Stimulated activated memory B cell treated with anti-CD40 and anti-IgM and Interleukin-4, amounts not matched to agents 10 μg/mL and 1 μg/mL and 100 μg/mL, for 72 hours (primary cell): Measurements from ENCODE around the gene NLRP5.
"Not testable (repeated sequence)": the region's sequence is repeated elsewhere in the genome, so short reads cannot be mapped to it uniquely, and the experiment has no call there.

ENCODE experiments used
- ATAC-seq: fragments of 150-1000 bp; cut with Tn5 transposase; 2 replicates; pipeline ENCODE4 v1.10.0; 2021
- H3K27ac Mint-ChIP-seq: one replicate; pipeline ENCODE4 v1.8.0; 2022; ENCODE audit warnings: mild to moderate bottlenecking, mixed read lengths
- H3K27me3 Mint-ChIP-seq: one replicate; pipeline ENCODE4 v1.8.0; 2022; ENCODE audit warnings: mixed read lengths
- H3K36me3 Mint-ChIP-seq: one replicate; pipeline ENCODE4 v1.8.0; 2022; ENCODE audit warnings: mixed read lengths
- H3K4me1 Mint-ChIP-seq: one replicate; pipeline ENCODE4 v1.8.0; 2022; ENCODE audit warnings: mixed read lengths
- H3K4me3 Mint-ChIP-seq: one replicate; pipeline ENCODE4 v1.8.0; 2022; ENCODE audit warnings: mild to moderate bottlenecking, moderate library complexity, mixed read lengths
- H3K9me3 Mint-ChIP-seq: one replicate; pipeline ENCODE4 v1.8.0; 2022; ENCODE audit warnings: mixed read lengths

The NLRP5 gene

DNA sequence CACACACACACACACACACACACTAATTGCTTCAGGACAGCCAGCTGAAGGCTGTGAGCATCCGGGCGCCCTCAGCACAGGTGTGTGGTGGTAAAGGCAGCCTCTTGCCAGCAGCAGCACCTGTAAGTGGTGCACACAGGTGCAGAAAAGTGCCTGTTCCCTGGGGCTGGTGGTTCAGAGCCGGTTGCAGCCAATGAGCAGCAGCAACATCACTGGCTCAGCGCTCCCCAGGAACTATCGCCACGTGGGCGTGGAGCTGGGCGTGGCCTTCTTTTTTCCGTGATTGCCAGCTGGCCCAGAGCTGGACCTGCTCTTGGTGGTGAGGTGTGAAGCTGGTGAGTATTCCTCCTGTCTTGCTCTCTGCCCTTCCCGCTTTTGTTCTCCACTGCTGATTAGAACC, at the start of gene NLRP5:
TSS of gene NLRP5 (plus strand) at position 289 of the 400 bp plus-strand sequence.
- peaks cover 4% of the 10 kb centered on the region for H3K9me3 Mint-ChIP-seq
- no peaks in the 10 kb centered on the region for H3K36me3 Mint-ChIP-seq
- no peaks in the 10 kb centered on the region for H3K27me3 Mint-ChIP-seq
- no peak for ATAC-seq
- H3K4me1 Mint-ChIP-seq, result no peaks in the 10 kb centered on the region
- H3K4me3 Mint-ChIP-seq, result no peak within 1 kb of the TSS
- H3K27ac Mint-ChIP-seq, result no peak within 1 kb of the TSS

DNA sequence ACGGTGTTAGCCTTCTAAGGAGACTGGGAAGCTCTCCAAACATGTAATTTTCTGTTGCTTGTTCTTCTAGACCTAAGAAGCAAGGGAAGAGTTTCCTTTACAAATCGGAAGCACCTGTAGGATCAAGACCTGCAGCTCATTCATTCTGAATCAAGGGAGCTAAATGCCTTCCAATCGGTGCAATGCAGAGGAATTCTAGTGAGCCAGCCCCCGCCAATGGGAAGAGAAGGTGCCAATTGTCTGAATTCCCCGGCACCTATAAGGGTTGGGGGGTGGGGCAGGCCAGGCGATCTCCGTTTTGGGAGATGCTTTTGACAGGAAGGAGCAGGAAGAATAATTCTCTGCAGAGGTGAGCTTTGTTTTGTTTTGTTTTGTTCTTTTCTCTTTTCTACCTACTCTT, 47.4 kb upstream of the NLRP5 start:
- Mint-ChIP-seq H3K27ac (no peak overlapping the region), H3K9me3 (peaks cover 13% of the 10 kb centered on the region), H3K36me3 (no peaks in the 10 kb centered on the region), H3K4me3 (no peak overlapping the region), H3K4me1 (no peaks in the 10 kb centered on the region), H3K27me3 (no peaks in the 10 kb centered on the region)
- no peak for ATAC-seq

DNA sequence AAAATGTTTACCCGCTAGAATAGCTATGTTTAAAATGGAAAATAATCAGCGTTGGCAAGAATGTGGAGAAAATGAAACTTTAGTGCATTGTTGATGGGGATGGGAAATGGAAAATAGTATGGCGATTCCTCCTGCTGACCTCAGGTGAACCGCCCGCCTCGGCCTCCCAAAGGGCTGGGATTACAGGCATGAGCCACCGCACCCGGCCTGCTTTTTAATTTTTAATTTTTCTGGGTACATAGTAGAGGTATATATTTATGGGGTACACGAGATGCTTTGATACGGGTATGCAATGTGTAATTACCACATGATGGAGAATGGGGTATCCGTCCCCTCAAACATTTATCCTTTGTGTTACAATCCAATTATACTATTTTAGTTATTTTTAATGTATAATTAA, 46.3 kb upstream of the NLRP5 start:
- ATAC-seq, result no peak
- H3K4me3 Mint-ChIP-seq, result no peak overlapping the region
- no peaks in the 10 kb centered on the region for H3K27me3 Mint-ChIP-seq
- H3K36me3 Mint-ChIP-seq, result no peaks in the 10 kb centered on the region
- peaks cover 10% of the 10 kb centered on the region for H3K9me3 Mint-ChIP-seq
- H3K27ac Mint-ChIP-seq, result no peak overlapping the region
- no peaks in the 10 kb centered on the region for H3K4me1 Mint-ChIP-seq

DNA sequence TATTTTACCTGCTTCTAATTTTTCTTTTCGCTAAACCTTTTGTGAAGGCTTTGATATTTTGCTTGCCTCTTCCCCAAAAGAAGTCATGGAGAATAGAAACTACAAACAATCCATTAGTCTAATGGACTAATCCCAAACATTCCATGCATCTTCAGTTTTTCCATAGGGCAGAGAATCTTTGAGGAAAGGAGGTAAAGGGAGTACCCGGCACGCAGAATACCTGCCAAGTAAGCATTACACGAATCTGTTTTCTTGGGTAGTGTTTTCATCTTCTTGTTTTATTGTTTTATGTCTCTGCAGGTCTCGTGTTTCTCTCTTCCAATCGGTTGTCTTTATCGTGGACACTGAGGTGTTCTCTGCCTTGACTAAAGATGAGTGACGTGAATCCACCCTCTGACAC, 39.0 kb upstream of the NLRP5 start, which contains the start of gene NLRP8:
TSS of gene NLRP8 (plus strand) at position 301 of the 400 bp plus-strand sequence.
- H3K27me3 Mint-ChIP-seq, result no peaks in the 10 kb centered on the region
- no peak within 1 kb of the TSS for H3K4me3 Mint-ChIP-seq
- H3K4me1 Mint-ChIP-seq, result no peaks in the 10 kb centered on the region
- H3K36me3 Mint-ChIP-seq, result no peaks in the 10 kb centered on the region
- no peak within 1 kb of the TSS for H3K27ac Mint-ChIP-seq
- no peak for ATAC-seq
- H3K9me3 Mint-ChIP-seq, result peaks cover 17% of the 10 kb centered on the region

DNA sequence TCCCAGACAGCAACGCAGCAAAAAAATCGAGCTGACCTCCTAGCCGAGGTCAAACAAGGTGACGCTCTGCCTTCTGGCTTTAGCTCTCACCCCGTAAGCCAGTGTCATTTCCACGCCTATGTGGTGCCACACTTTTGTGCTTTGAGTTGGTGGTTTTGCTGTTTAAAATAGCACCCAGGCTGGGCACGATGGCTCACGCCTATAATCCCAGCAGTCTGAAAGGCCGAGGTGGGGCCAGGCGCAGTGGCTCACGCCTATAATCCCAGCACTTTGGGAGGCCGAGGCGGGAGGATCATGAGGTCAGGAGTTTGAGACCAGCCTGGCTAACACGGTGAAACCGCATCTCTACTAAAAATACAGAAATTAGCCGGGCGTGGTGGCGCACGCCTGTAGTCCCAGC, 36.0 kb upstream of the NLRP5 start:
- not testable (repeated sequence) for H3K27me3 Mint-ChIP-seq, H3K4me1 Mint-ChIP-seq, ATAC-seq, H3K36me3 Mint-ChIP-seq, H3K4me3 Mint-ChIP-seq, H3K27ac Mint-ChIP-seq
- peaks cover 13% of the 10 kb centered on the region for H3K9me3 Mint-ChIP-seq

DNA sequence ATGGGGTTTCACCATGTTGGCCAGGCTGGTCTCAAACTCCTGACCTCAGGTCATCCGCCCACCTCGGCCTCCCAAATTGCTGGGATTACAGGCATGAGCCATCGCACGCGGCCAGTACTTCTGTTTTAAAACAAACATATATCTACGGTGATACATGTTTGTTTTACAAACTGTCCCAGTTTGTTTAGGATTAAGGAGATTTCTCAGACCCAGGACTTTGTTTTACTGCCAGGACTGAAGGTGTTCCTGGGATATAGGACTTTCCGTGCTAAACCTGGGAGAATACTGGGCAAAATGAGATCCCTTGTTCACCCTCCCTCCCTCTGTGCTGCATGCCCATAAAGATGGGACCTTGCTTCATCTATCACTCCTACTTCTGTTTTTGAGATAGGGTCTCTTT, 30.1 kb upstream of the NLRP5 start:
- Mint-ChIP-seq H3K9me3 (no peaks in the 10 kb centered on the region), H3K4me1 (no peaks in the 10 kb centered on the region), H3K27me3 (no peaks in the 10 kb centered on the region), H3K27ac (no peak overlapping the region), H3K4me3 (no peak overlapping the region), H3K36me3 (no peaks in the 10 kb centered on the region)
- no peak for ATAC-seq

DNA sequence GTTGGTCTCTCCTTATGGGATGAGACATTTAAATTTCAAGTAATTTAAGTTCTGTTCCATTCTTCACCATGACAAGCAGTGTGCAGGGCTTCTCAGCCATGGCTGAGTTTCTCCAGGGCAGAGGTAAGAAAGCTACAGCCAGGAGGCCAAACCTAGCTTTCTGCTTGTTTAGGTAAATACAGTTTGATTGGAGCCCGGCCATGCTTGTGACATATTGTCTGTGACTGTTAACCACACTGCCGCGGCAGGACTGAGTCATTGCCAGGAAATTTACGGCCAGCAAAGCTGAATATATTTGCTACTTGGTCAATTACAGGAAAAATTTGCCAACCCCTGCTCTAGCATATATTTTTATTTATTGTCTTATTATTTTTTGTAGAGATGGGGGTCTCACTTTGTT, 28.2 kb upstream of the NLRP5 start:
- Mint-ChIP-seq H3K4me3 (no peak overlapping the region), H3K27ac (no peak overlapping the region), H3K36me3 (no peaks in the 10 kb centered on the region), H3K27me3 (no peaks in the 10 kb centered on the region), H3K4me1 (no peaks in the 10 kb centered on the region), H3K9me3 (no peaks in the 10 kb centered on the region)
- ATAC-seq, result no peak

DNA sequence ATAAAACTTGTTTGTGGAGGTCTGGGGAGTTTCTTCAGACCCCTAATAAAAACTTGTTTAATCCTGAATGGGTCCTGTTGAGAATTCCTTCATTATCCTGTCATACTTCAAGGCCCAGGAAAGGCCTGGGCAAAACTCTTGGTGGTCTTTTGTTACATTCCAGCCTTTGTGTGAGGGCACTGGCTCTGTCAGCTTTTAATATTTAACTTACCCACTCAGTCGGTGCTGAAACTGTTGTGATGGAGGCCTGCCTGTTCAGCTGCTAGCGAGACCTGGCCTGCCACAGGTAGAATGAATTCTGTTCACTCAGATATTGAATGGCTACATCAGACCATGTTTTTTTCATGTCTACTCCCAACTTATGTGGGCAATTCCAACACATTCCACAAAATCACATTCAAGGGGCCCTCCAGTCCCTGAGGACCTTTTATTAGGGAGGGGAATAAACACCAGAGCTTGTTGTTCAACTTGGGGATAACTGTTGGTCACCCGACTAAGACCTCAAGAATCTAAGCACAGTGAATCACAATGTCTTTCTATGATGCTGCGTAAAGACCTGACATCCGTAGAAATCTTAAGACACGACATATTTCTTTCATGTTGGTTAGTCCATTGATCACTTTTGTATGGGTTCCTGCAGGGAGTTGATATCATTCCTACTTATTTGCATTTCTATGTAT, 26.4 kb upstream of the NLRP5 start:
- H3K9me3 Mint-ChIP-seq, result no peaks in the 10 kb centered on the region
- H3K4me1 Mint-ChIP-seq, result no peaks in the 10 kb centered on the region
- no peaks in the 10 kb centered on the region for H3K36me3 Mint-ChIP-seq
- no peak for ATAC-seq
- no peak overlapping the region for H3K27ac Mint-ChIP-seq
- H3K27me3 Mint-ChIP-seq, result no peaks in the 10 kb centered on the region
- H3K4me3 Mint-ChIP-seq, result no peak overlapping the region

DNA sequence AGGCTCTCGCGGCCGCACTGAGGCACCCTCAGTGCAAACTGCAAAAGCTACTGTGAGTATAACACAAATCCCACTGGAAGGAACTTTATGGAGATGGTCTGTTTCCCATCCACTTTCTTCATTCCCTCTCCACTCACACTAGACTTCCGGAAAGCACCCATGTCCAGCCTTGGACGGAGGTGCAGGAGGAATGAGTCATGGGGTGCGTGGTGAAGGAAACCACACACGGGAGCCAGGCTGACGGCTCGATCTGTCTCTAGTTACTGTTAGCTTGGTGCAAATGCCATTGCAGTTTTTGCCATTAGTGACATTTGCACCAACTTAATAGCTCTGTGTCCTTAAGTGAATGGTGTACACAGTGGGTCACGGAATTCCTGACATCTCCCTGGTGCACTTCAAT, 24.4 kb upstream of the NLRP5 start:
- H3K9me3 Mint-ChIP-seq, result peaks cover 5% of the 10 kb centered on the region
- H3K4me1 Mint-ChIP-seq, result no peaks in the 10 kb centered on the region
- no peaks in the 10 kb centered on the region for H3K27me3 Mint-ChIP-seq
- no peak overlapping the region for H3K4me3 Mint-ChIP-seq
- H3K27ac Mint-ChIP-seq, result no peak overlapping the region
- ATAC-seq, result no peak
- H3K36me3 Mint-ChIP-seq, result no peaks in the 10 kb centered on the region

DNA sequence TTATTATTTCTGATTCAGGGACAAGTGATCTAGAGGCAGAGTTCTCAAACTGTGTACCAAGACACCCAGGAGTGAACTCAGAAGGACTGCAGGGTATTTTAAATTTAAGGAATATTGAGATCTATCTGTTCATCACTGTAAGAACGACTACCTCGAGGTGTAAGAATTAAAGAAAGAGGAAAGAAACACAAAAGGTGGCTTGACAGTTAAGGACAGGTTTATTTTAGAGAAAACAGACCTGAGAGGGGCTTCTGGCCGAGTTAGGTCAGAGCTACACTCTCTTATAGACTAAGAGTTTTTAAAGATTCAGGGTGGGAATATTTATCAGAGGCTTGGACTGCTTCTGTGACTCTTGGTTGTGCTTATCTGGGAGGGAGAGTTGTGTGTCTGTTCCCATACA, 12.6 kb upstream of the NLRP5 start:
- Mint-ChIP-seq H3K9me3 (peaks cover 15% of the 10 kb centered on the region), H3K4me1 (no peaks in the 10 kb centered on the region), H3K27me3 (peaks cover 19% of the 10 kb centered on the region), H3K4me3 (no peak overlapping the region), H3K27ac (no peak overlapping the region), H3K36me3 (no peaks in the 10 kb centered on the region)
- ATAC-seq, result no peak

DNA sequence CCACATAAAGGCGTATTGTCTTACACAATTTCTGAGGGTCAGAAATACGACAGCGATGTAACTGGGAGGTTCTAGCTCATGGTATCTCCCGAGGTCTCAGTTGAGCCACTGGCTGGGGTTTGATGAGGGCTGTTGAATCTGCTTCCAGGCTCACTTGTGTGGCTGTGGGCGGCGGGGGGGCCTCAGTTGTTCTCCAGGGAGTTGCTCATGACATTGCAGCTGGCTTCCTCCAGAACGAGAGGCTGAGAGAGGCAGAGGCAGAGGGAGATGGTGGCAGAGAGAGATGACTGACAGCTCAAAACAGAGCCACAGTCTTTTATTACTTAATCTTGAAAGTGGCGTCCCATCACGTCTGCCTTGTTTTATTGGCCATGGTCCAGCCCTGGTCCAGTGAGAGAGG, 6.2 kb upstream of the NLRP5 start:
- no peak for ATAC-seq

DNA sequence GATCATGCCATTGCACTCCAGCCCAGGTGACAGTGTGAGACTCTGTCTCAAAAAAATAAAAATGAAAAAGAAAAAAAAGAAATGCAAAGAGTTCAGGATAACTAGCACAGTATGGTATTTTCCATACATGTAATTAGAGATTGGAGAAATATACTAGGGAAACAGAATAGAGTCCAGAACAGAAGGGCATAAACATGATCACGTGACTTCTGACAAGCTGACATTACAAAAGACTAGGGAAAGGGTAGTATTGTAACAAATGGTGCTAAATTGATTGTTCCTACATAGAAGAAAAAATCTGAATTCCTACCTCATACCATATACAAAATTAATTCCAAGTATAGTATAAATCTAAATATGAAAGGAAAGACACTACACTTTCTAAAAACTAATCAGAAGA, 1.3 kb upstream of the NLRP5 start:
- Mint-ChIP-seq H3K27ac (no peak overlapping the region), H3K36me3 (no peaks in the 10 kb centered on the region)
- ATAC-seq, result no peak

More for the DNA sequence above, 6.2 kb upstream of the NLRP5 start:
- peaks cover 9% of the 10 kb centered on the region for H3K27me3 Mint-ChIP-seq
- H3K9me3 Mint-ChIP-seq, result peaks cover 11% of the 10 kb centered on the region
- no peak overlapping the region for H3K4me3 Mint-ChIP-seq
- H3K4me1 Mint-ChIP-seq, result no peaks in the 10 kb centered on the region
- no peaks in the 10 kb centered on the region for H3K36me3 Mint-ChIP-seq
- no peak overlapping the region for H3K27ac Mint-ChIP-seq

DNA sequence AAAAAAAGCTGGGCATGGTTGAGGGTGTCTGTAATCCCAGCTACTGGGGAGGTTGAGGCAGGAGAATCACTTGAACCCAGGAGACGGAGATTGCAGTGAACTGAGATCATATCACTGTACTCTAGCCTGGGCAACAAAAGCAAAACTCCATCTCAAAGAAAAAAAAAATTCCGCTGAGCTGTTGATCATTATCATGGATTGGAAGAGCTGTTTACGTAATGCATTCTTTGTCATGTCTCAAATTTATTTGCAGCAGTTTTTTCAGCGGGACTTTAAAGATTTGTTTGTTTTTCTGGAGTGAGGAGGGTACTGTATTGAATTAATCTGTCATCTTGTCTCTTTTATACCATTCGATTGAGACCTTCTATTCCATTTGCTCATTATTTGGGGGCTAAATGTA, 4.3 kb downstream of the NLRP5 start:
- H3K4me3 Mint-ChIP-seq, result no peak overlapping the region
- no peak for ATAC-seq
- no peaks in the 10 kb centered on the region for H3K36me3 Mint-ChIP-seq
- H3K27me3 Mint-ChIP-seq, result no peaks in the 10 kb centered on the region
- no peaks in the 10 kb centered on the region for H3K4me1 Mint-ChIP-seq
- H3K27ac Mint-ChIP-seq, result no peak overlapping the region
- peaks cover 13% of the 10 kb centered on the region for H3K9me3 Mint-ChIP-seq

More for the DNA sequence above, 1.3 kb upstream of the NLRP5 start:
- H3K9me3 Mint-ChIP-seq, result peaks cover 4% of the 10 kb centered on the region
- H3K4me3 Mint-ChIP-seq, result no peak overlapping the region
- H3K27me3 Mint-ChIP-seq, result peaks cover 6% of the 10 kb centered on the region
- H3K4me1 Mint-ChIP-seq, result no peaks in the 10 kb centered on the region

DNA sequence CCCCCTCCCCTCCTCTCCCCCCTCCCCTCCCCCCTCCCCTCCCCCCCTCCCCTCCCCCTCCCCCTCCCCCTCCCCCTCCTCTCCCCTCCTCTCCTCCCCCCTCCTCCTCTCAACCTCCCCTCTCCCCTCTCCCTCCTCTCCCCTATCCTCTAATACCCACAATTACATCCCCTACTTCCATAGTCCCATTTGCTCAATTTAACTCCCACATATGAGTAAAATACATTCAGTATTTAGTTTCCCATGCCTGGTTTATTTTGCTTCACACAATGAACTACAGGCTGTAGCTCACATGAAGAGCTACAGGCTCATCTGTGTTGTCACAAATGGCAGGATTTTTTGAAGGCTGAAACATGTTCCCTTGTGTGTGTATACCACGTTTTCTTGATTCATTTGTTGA, 6.9 kb downstream of the NLRP5 start:
- H3K27me3 Mint-ChIP-seq, result no peaks in the 10 kb centered on the region

DNA sequence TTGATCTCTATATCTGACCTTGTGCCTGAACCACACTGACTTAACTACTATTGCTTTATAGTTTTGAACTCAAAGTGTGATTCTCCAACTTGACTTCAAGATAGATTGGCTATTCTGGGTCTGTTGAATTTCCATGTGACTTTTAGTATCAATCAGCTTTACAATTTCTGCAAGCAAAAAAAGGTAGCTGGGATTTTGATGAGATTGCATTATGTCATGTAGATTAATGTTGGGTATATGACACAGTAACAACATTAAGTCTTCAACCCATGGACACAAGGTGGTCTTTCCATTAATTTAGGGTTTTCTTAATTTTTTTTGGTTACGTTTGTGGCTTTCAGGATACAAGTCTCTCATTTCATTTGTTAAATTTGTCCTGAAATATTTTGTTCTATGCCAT, 28.2 kb downstream of the NLRP5 start:
- ATAC-seq, result no peak
- H3K4me3 Mint-ChIP-seq, result no peak overlapping the region
- no peaks in the 10 kb centered on the region for H3K36me3 Mint-ChIP-seq
- H3K4me1 Mint-ChIP-seq, result no peaks in the 10 kb centered on the region
- H3K27me3 Mint-ChIP-seq, result peaks cover 11% of the 10 kb centered on the region
- no peak overlapping the region for H3K27ac Mint-ChIP-seq
- H3K9me3 Mint-ChIP-seq, result peaks cover 2% of the 10 kb centered on the region

More for the DNA sequence above, 6.9 kb downstream of the NLRP5 start:
- no peaks in the 10 kb centered on the region for H3K36me3 Mint-ChIP-seq
- H3K27ac Mint-ChIP-seq, result no peak overlapping the region
- H3K4me3 Mint-ChIP-seq, result no peak overlapping the region
- no peaks in the 10 kb centered on the region for H3K4me1 Mint-ChIP-seq
- ATAC-seq, result no peak
- H3K9me3 Mint-ChIP-seq, result peaks cover 15% of the 10 kb centered on the region

DNA sequence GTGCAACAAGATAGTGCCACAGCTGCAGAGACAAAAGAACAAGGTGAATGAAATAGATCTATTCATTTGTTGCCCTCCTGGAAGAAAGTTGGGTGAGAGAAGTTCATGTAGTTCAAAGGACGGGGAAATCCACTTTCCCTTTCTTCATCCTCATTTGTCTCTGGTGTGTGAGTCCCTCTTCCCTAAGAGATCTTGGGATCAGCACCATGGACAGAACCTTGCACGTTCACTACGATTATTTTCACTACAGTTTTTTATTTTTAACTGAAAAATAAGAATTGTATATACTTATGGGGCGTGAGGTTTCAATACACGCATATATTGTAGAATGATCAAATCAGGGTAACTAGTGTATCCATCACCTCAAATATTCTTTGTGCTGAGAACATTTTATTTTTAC, 29.2 kb downstream of the NLRP5 start:
- H3K9me3 Mint-ChIP-seq, result peaks cover 2% of the 10 kb centered on the region
- H3K27ac Mint-ChIP-seq, result no peak overlapping the region
- no peak overlapping the region for H3K4me3 Mint-ChIP-seq
- no peak for ATAC-seq
- no peaks in the 10 kb centered on the region for H3K36me3 Mint-ChIP-seq
- peaks cover 11% of the 10 kb centered on the region for H3K27me3 Mint-ChIP-seq
- H3K4me1 Mint-ChIP-seq, result no peaks in the 10 kb centered on the region

DNA sequence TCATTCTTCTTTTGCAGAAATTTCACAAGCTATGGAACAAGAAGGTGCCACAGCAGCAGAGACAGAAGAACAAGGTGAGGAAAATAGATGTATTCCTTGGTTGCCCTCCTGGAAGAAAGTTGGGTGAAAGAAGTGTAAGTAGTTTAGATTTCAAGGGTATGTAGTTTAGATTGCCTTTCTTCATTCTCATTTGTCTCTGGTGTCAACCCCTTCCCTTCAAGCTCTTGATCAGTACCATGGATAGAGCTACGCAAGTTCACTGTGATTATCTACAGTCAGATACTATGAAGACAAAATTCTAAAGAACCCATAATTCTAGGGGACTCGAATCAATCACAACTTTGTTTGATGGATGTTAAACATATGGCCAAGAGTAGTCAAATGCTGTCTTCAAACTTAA, 32.8 kb downstream of the NLRP5 start:
- not testable (repeated sequence) for H3K36me3 Mint-ChIP-seq, H3K9me3 Mint-ChIP-seq, H3K27ac Mint-ChIP-seq, H3K4me3 Mint-ChIP-seq, H3K4me1 Mint-ChIP-seq, ATAC-seq
- peaks cover 11% of the 10 kb centered on the region for H3K27me3 Mint-ChIP-seq
